ENCODE data around the gene PPIG. TPM values are rescaled to one million over a fixed set of nuclear protein-coding genes. Genes with fewer than 3 reads are reported as not detected.

The PPIG gene
- total RNA-seq, 1 donor from 2014 or later = 88.4 TPM

DNA sequence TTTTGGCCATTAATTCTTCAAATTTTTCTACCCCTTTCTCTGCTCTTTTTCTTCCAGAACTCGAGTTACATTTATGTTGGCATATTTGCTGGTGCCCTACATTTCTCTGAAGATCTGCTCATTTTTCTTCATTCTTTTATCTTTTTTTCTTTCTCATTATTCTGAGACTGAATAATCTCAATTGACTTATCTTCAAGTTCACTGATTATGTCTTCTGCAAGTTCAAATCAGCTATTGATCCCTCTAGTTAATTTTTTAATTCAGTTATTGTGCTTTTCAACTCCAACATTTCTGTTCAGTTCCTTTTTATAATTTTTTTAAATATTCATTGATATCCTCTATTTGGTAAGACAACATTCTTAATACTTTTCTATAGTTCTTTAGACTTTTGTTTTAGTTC lies 106.8 kb downstream of the PPIG start:
- no peaks in the 10 kb centered on the region for H3K27me3 ChIP-seq
- Mint-ChIP-seq H3K27ac (no peak overlapping the region), H3K4me1 (peaks cover 14% of the 10 kb centered on the region), H3K36me3 (peaks cover 25% of the 10 kb centered on the region), H3K4me3 (no peak overlapping the region), H3K27me3 (ENCODE audit: insufficient read depth, low read depth) (peaks cover 5% of the 10 kb centered on the region), H3K9me3 (peaks cover 24% of the 10 kb centered on the region)
- peaks cover 10% of the 10 kb centered on the region for H3F3A ChIP-seq (ENCODE audit: low read depth)
- H3K79me2 ChIP-seq (ENCODE audit: low read depth) = peaks cover 16% of the 10 kb centered on the region
- no peaks in the 10 kb centered on the region for H4K20me1 ChIP-seq (ENCODE audit: low read depth)
- no peak overlapping the region for H2AFZ ChIP-seq (replicated peaks)
- H3K4me2 ChIP-seq = no peak overlapping the region
- no peaks in the 10 kb centered on the region for H3K36me3 ChIP-seq
- DNase-seq (ENCODE audit: low spot score) = no peak
- H3K4me3 ChIP-seq = no peak overlapping the region
- no peak overlapping the region for H3K27ac ChIP-seq
- TF ChIP-seq, protein P1, sequence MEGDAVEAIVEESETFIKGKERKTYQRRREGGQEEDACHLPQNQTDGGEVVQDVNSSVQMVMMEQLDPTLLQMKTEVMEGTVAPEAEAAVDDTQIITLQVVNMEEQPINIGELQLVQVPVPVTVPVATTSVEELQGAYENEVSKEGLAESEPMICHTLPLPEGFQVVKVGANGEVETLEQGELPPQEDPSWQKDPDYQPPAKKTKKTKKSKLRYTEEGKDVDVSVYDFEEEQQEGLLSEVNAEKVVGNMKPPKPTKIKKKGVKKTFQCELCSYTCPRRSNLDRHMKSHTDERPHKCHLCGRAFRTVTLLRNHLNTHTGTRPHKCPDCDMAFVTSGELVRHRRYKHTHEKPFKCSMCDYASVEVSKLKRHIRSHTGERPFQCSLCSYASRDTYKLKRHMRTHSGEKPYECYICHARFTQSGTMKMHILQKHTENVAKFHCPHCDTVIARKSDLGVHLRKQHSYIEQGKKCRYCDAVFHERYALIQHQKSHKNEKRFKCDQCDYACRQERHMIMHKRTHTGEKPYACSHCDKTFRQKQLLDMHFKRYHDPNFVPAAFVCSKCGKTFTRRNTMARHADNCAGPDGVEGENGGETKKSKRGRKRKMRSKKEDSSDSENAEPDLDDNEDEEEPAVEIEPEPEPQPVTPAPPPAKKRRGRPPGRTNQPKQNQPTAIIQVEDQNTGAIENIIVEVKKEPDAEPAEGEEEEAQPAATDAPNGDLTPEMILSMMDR (IDR thresholded peaks at IDR 0.05) = no peak
- no peak for TF ChIP-seq EZH2phosphoT487 (IDR thresholded peaks at IDR 0.05)
- no peak for TF ChIP-seq EZH2 (IDR thresholded peaks at IDR 0.05)
- H3K9ac ChIP-seq = no peak overlapping the region
- H3K4me1 ChIP-seq = peaks cover 10% of the 10 kb centered on the region
- no peaks in the 10 kb centered on the region for H3K9me3 ChIP-seq (ENCODE audit: low read depth)

Other genes starting within 250 kb of the PPIG start
- gene LRP2, start 221.8 kb upstream of the PPIG start, total RNA-seq (ENCODE audit: low replicate concordance) = 143 and 151 TPM in 2 replicates
- 3.8 and 6.2 TPM in 2 replicates for gene BBS5, start 104.9 kb upstream of the PPIG start, total RNA-seq (ENCODE audit: low replicate concordance)
- gene KLHL41, start 74.6 kb upstream of the PPIG start, total RNA-seq (ENCODE audit: low replicate concordance) = 0.06 and 0.31 TPM in 2 replicates
- 50.6 and 60.3 TPM in 2 replicates for gene FASTKD1, start 10.5 kb upstream of the PPIG start, total RNA-seq (ENCODE audit: low replicate concordance)
- 1.2 and 2.5 TPM in 2 replicates for gene CFAP210, start 110.1 kb downstream of the PPIG start, total RNA-seq (ENCODE audit: low replicate concordance)
- 9.2 and 16.8 TPM in 2 replicates for gene PHOSPHO2, start 110.1 kb downstream of the PPIG start, total RNA-seq (ENCODE audit: low replicate concordance)
- gene KLHL23, start 149.5 kb downstream of the PPIG start, total RNA-seq (ENCODE audit: low replicate concordance) = 72.4 and 107 TPM in 2 replicates
- 198 and 296 TPM in 2 replicates for gene SSB, start 214.5 kb downstream of the PPIG start, total RNA-seq (ENCODE audit: low replicate concordance)
- 98.5 and 146 TPM in 2 replicates for gene METTL5, start 240.6 kb downstream of the PPIG start, total RNA-seq (ENCODE audit: low replicate concordance)
- 19.1 and 31.7 TPM in 2 replicates for gene UBR3, start 243.1 kb downstream of the PPIG start, total RNA-seq (ENCODE audit: low replicate concordance)